Upper lobe of left lung (tissue), 6 donors: ENCODE results near the gene FAM3B. TPM values are rescaled to one million over a fixed set of nuclear protein-coding genes. Genes with fewer than 3 reads are reported as not detected.

Source experiments
- ATAC-seq, 2 donors: fragments of 200-7000 bp; cut with Tn5 transposase; one replicate each; pipeline ENCODE4 v1.9.1; 2022; ENCODE audit warnings: mild to moderate bottlenecking in 2 of 2, moderate library complexity in 2 of 2; ENCODE audit not compliant: low FRiP score in 2 of 2
- DNase-seq, 2 donors: peaks; one replicate each; pipeline ENCODE4 v3.0.0-alpha.2; 2019 to 2020
- H3K27ac ChIP-seq, 4 donors: fragments of 200-600 bp; sonication (generic); one replicate each; pipeline ENCODE4 v1.5.1; 2016 to 2019
- H3K27me3 ChIP-seq, 4 donors: fragments of 200-600 bp; sonication (generic); one replicate each; pipeline ENCODE4 v1.5.1; 2017 to 2019
- H3K36me3 ChIP-seq, 4 donors: fragments of 200-600 bp; sonication (generic); one replicate each; pipeline ENCODE4 v1.5.1; 2016 to 2019
- H3K4me1 ChIP-seq, 4 donors: fragments of 200-600 bp; sonication (generic); one replicate each; pipeline ENCODE4 v1.5.1; 2018 to 2019
- H3K4me3 ChIP-seq, 4 donors: fragments of 200-600 bp; sonication (generic); one replicate each; pipeline ENCODE4 v1.5.1; 2017 to 2019; ENCODE audit warnings: mild to moderate bottlenecking in 2 of 4, moderate library complexity in 1 of 4
- H3K9me3 ChIP-seq, 4 donors: fragments of 200-600 bp; sonication (generic); one replicate each; pipeline ENCODE4 v1.5.1; 2018 to 2019
- EP300 ChIP-seq, 4 donors: sonication (generic); formaldehyde crosslinking; IDR thresholded peaks; one replicate each; pipeline ENCODE4 v1.5.1; 2017; ENCODE audit warnings: antibody characterized with exemption in 4 of 4, control low read depth in 2 of 4
- POLR2A ChIP-seq, 4 donors: fragments of 450-650 bp; IDR thresholded peaks; one replicate each; pipeline ENCODE4 v1.5.1; 2016 to 2017; ENCODE audit warnings: antibody characterized with exemption in 4 of 4, mild to moderate bottlenecking in 2 of 4
- POLR2AphosphoS5 ChIP-seq, 2 donors: sonication (generic); formaldehyde crosslinking; IDR thresholded peaks; one replicate each; pipeline ENCODE4 v1.5.1; 2017; ENCODE audit warnings: antibody characterized with exemption in 2 of 2
- WGBS, 2 donors: methylation state at CpG; one replicate each; pipeline ENCODE4 v1.1.5; 2017 to 2018; 5-methylcytosine and 5-hydroxymethylcytosine counted together
- total RNA-seq, 6 donors: library from RNA; depleted of rRNA in 4 of 6; stranded (reverse); fragments of >200 nt in 4 of 6; gene quantifications; one replicate each; pipeline versions ENCODE4 v1.1.0 to v1.2.1, GENCODE V29; 2016 to 2021
- TF ChIP-seq, protein P1 (sequence below), 6 experiments: fragments of 450-650 bp in 4 of 6; fragments of 200-600 bp in 2 of 6; sonication (generic) in 2 of 6; IDR thresholded peaks; one replicate each; pipeline ENCODE4 v1.5.1; 2016 to 2019; ENCODE audit warnings: antibody characterized with exemption in 6 of 6
- donor health status: DM: no; HTN: no; CAD: no; lungs with moderate emphysema.
- donor health status: DM: no; HTN: yes; CAD: no; lungs with severe emphysema.

FAM3B gene
- total RNA-seq, 6 donors from 2014 or later: 2.9 to 13.2 (median 4.7) TPM

GRCh38 chr21:41289431-41289830 lies 27.2 kb upstream of the FAM3B start:
- DNase-seq (no peak), ATAC-seq (no peak)
- Histone ChIP-seq H3K27me3 (no peaks in the 10 kb centered on the region), H3K4me1 (no peaks in the 10 kb centered on the region), H3K4me3 (no peak overlapping the region), H3K27ac (no peak overlapping the region), H3K9me3 (no peaks in the 10 kb centered on the region), H3K36me3 (no peaks in the 10 kb centered on the region)
- TF ChIP-seq EP300 (IDR thresholded peaks at IDR 0.05) (no peak), POLR2AphosphoS5 (IDR thresholded peaks at IDR 0.05) (no peak), POLR2A (IDR thresholded peaks at IDR 0.05) (no peak)
- TF ChIP-seq, protein P1, sequence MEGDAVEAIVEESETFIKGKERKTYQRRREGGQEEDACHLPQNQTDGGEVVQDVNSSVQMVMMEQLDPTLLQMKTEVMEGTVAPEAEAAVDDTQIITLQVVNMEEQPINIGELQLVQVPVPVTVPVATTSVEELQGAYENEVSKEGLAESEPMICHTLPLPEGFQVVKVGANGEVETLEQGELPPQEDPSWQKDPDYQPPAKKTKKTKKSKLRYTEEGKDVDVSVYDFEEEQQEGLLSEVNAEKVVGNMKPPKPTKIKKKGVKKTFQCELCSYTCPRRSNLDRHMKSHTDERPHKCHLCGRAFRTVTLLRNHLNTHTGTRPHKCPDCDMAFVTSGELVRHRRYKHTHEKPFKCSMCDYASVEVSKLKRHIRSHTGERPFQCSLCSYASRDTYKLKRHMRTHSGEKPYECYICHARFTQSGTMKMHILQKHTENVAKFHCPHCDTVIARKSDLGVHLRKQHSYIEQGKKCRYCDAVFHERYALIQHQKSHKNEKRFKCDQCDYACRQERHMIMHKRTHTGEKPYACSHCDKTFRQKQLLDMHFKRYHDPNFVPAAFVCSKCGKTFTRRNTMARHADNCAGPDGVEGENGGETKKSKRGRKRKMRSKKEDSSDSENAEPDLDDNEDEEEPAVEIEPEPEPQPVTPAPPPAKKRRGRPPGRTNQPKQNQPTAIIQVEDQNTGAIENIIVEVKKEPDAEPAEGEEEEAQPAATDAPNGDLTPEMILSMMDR (IDR thresholded peaks at IDR 0.05): no peak
- WGBS, 2 donors: 65 to 76% methylated on average over 13 of the region's 13 CpGs

- Histone ChIP-seq H3K27me3 (no peaks in the 10 kb centered on the region), H3K4me3 (no peak overlapping the region)
These were observed 26.3 kb upstream of the FAM3B start for GRCh38 chr21:41290106-41290799.

GRCh38 chr21:41294548-41295231 lies 21.9 kb upstream of the FAM3B start:
- 76 to 78% methylated on average over 1 of the region's 1 CpG for WGBS, 2 donors
- Histone ChIP-seq H3K27ac (no peak overlapping the region), H3K27me3 (no peaks in the 10 kb centered on the region), H3K36me3 (no peaks in the 10 kb centered on the region), H3K4me3 (no peak overlapping the region), H3K9me3 (no peaks in the 10 kb centered on the region), H3K4me1 (no peaks in the 10 kb centered on the region)
- no peak for DNase-seq
- ATAC-seq: no peak
- TF ChIP-seq, protein P1 (IDR thresholded peaks at IDR 0.05): no peak
- TF ChIP-seq POLR2A (IDR thresholded peaks at IDR 0.05) (no peak), POLR2AphosphoS5 (IDR thresholded peaks at IDR 0.05) (no peak), EP300 (IDR thresholded peaks at IDR 0.05) (no peak)

More at GRCh38 chr21:41290106-41290799, 26.3 kb upstream of the FAM3B start:
- Histone ChIP-seq H3K36me3 (no peaks in the 10 kb centered on the region), H3K9me3 (no peaks in the 10 kb centered on the region), H3K4me1 (no peaks in the 10 kb centered on the region), H3K27ac (no peak overlapping the region)
- no peak for ATAC-seq
- TF ChIP-seq POLR2AphosphoS5 (IDR thresholded peaks at IDR 0.05) (no peak), EP300 (IDR thresholded peaks at IDR 0.05) (no peak), POLR2A (IDR thresholded peaks at IDR 0.05) (no peak)
- TF ChIP-seq, protein P1 (IDR thresholded peaks at IDR 0.05): no peak
- DNase-seq: peak in 1 of 2 donors; percentile 53
- WGBS, 2 donors: 69 to 75% methylated on average over 24 of the region's 24 CpGs

DNA sequence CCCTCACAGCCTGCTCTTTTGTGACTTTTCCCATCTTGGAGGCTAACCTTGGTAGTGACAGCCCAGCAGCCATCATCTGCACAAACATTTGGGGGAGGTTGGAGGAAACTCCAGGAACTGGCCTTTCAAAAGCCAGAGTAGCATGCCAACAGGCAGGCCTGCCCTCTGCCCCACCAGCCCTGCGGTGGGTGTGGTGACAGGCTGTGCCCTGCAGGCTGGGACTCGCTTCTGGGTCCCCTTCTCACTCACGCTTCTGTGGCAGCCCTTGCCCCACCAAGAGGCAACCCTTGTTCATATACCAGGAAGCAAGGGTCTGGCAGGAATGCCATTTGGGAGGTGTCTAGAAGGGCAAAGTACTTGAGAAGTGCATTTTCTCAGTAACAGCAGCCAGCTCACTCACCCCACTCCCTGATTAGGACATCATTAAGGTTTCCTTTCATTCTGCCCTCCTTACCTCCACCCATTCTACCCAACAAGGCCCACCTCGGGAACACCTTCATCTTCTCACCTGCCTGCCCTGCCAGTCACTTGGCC lies 20.8 kb upstream of the FAM3B start:
- no peak for ATAC-seq
- TF ChIP-seq POLR2A (IDR thresholded peaks at IDR 0.05): no peak
- TF ChIP-seq, protein P1 (IDR thresholded peaks at IDR 0.05): no peak
- 58 to 62% methylated on average over 1 to 4 of the region's 4 CpGs for WGBS, 2 donors

More for the DNA sequence above, 20.8 kb upstream of the FAM3B start:
- H3K27me3 ChIP-seq: no peaks in the 10 kb centered on the region
- no peak overlapping the region for H3K27ac ChIP-seq
- no peak overlapping the region for H3K4me3 ChIP-seq
- no peaks in the 10 kb centered on the region for H3K36me3 ChIP-seq
- H3K4me1 ChIP-seq: no peaks in the 10 kb centered on the region
- no peaks in the 10 kb centered on the region for H3K9me3 ChIP-seq
- peak in 1 of 2 donors; percentile 38 for DNase-seq
